GM19238 (cell line): ENCODE measurements around the gene CHL1.

Experiments used
- DNase-seq: peaks from one replicate; pipeline ENCODE4 v3.0.0; 2011; ENCODE audit warnings: low spot score; ENCODE audit not compliant: insufficient read length

Gene CHL1

GRCh38 chr3:217099-217813 is 20.7 kb downstream of the CHL1 start:
- DNase-seq, result no peak

GRCh38 chr3:217948-218347 is 21.4 kb downstream of the CHL1 start:
- no peak for DNase-seq

GRCh38 chr3:228442-229182 is 32.0 kb downstream of the CHL1 start:
- no peak for DNase-seq

- DNase-seq, result no peak
Observed at GRCh38 chr3:229183-229661, 32.7 kb downstream of the CHL1 start.

GRCh38 chr3:236881-237280 is 40.3 kb downstream of the CHL1 start:
- no peak for DNase-seq

- no peak for DNase-seq
Observed at GRCh38 chr3:242602-243355, 46.2 kb downstream of the CHL1 start.

GRCh38 chr3:243356-243725 is 46.8 kb downstream of the CHL1 start:
- DNase-seq, result no peak

- DNase-seq, result no peak
Observed at GRCh38 chr3:244041-244440, 47.5 kb downstream of the CHL1 start.

- DNase-seq, result no peak
Observed at GRCh38 chr3:247916-248315, 51.4 kb downstream of the CHL1 start.

- DNase-seq, result no peak
Observed at GRCh38 chr3:248864-249520, 52.4 kb downstream of the CHL1 start.

- no peak for DNase-seq
Observed at GRCh38 chr3:249587-250262, 53.2 kb downstream of the CHL1 start.

- DNase-seq, result no peak
Observed at GRCh38 chr3:256501-256900, 59.9 kb downstream of the CHL1 start.

- no peak for DNase-seq
Observed at GRCh38 chr3:257826-258225, 61.3 kb downstream of the CHL1 start.

GRCh38 chr3:260898-261297 is 64.3 kb downstream of the CHL1 start:
- no peak for DNase-seq

- no peak for DNase-seq
Observed at GRCh38 chr3:263393-263792, 66.8 kb downstream of the CHL1 start.

- DNase-seq, result no peak
Observed at GRCh38 chr3:264394-265156, 68.0 kb downstream of the CHL1 start.

GRCh38 chr3:267101-267500 is 70.5 kb downstream of the CHL1 start:
- DNase-seq, result no peak

GRCh38 chr3:270688-271087 is 74.1 kb downstream of the CHL1 start:
- no peak for DNase-seq

GRCh38 chr3:274927-275326 is 78.4 kb downstream of the CHL1 start:
- DNase-seq, result no peak

- no peak for DNase-seq
Observed at GRCh38 chr3:277873-278272, 81.3 kb downstream of the CHL1 start.
